ENCODE data around the gene SCAMP2. TPM values are rescaled to one million over a fixed set of nuclear protein-coding genes. Genes with fewer than 3 reads are reported as not detected.

The SCAMP2 gene
- total and polyA plus RNA-seq, 2 donors (not counting 1 experiment from before 2014, with no cell fraction given): 85.1 to 105 TPM

DNA sequence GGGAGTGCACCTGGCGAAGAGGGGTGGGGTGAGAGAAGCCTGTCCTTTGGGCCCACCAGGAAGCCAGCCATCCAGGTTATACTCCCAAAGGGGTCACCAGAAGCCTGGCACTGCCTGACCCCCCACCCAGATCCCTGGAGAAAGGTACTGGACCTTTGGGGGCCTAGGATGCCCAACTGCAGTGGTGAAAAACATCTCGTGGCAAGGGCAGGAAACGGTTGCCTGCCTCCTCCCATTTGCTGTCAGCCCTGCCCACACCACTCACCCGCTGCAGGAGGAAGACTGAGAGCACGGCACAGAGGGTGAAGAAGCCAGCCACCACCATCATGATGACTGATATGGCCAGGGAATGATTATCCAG lies 28.0 kb downstream of the SCAMP2 start:
- Histone ChIP-seq H2AFZ (ENCODE audit: insufficient read depth, low read depth, low read length, poor library complexity, severe bottlenecking) (peak overlapping the region; percentile 46), H4K20me1 (ENCODE audit: control insufficient read depth, insufficient read depth, low read length, poor library complexity, severe bottlenecking) (no peaks in the 10 kb centered on the region), H3K9me3 (ENCODE audit: control extremely low read depth in 1 of 3, control insufficient read depth in 2 of 3, insufficient read depth in 1 of 3, low read length in 2 of 3) (no peaks in the 10 kb centered on the region), H3K4me3 (ENCODE audit: control extremely low read depth in 1 of 5, extremely low read depth in 1 of 5, insufficient read depth in 1 of 5, low read depth in 2 of 5, low read length in 4 of 5) (no peak overlapping the region), H3K4me2 (replicated peaks; ENCODE audit: low read depth, low read length, poor library complexity, severe bottlenecking) (peak overlapping the region; percentile 48), H3K27me3 (replicated peaks in 1 of 4; ENCODE audit: control extremely low read depth in 1 of 4, control insufficient read depth in 3 of 4, insufficient read depth in 4 of 4, low read length in 3 of 4) (no peaks in the 10 kb centered on the region), H3K36me3 (replicated peaks in 1 of 2; ENCODE audit: control extremely low read depth in 1 of 2, control insufficient read depth in 1 of 2, extremely low read depth in 1 of 2, insufficient read depth in 2 of 2, low read length in 1 of 2) (peaks cover 1 to 32% of the 10 kb centered on the region in 2 experiments), H3K4me1 (ENCODE audit: control insufficient read depth in 2 of 2, insufficient read depth in 2 of 2, low read length in 2 of 2) (peaks cover 26 to 40% of the 10 kb centered on the region in 2 donors), H3K9ac (ENCODE audit: low read length) (no peak overlapping the region), H3K79me2 (ENCODE audit: control insufficient read depth, insufficient read depth, low read length) (peaks cover 7% of the 10 kb centered on the region), H3K27ac (ENCODE audit: low read length in 2 of 2) (peak overlapping the region; percentile 44 to 81)
- H3K27ac Mint-ChIP-seq: peak overlapping the region; percentile 90
- POLR2A ChIA-PET: no interaction called here
- TF ChIP-seq EZH2 (IDR thresholded peaks at IDR 0.05; ENCODE audit: borderline replicate concordance, insufficient read depth, low read depth, low read length, poor library complexity, severe bottlenecking): no peak
- TF ChIP-seq, protein P1, sequence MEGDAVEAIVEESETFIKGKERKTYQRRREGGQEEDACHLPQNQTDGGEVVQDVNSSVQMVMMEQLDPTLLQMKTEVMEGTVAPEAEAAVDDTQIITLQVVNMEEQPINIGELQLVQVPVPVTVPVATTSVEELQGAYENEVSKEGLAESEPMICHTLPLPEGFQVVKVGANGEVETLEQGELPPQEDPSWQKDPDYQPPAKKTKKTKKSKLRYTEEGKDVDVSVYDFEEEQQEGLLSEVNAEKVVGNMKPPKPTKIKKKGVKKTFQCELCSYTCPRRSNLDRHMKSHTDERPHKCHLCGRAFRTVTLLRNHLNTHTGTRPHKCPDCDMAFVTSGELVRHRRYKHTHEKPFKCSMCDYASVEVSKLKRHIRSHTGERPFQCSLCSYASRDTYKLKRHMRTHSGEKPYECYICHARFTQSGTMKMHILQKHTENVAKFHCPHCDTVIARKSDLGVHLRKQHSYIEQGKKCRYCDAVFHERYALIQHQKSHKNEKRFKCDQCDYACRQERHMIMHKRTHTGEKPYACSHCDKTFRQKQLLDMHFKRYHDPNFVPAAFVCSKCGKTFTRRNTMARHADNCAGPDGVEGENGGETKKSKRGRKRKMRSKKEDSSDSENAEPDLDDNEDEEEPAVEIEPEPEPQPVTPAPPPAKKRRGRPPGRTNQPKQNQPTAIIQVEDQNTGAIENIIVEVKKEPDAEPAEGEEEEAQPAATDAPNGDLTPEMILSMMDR (IDR thresholded peaks at IDR 0.05): no peak
- H3K27me3 Mint-ChIP-seq: no peaks in the 10 kb centered on the region
- CTCF ChIA-PET: interaction anchor here (1.0 to 10.2 kb wide), 8 partner anchors 11 to 211 kb away, joined by 3 to 98 read pairs (median 6); no protein-coding TSS in a partner anchor
- no peaks in the 10 kb centered on the region for H3K9me3 Mint-ChIP-seq (ENCODE audit: insufficient read depth)
- peak overlapping the region; percentile 45 for H3K4me3 Mint-ChIP-seq
- DNase-seq (peak; percentile 50), ATAC-seq (ENCODE audit: low read depth) (no peak)
- peaks cover 46% of the 10 kb centered on the region for H3K4me1 Mint-ChIP-seq
- intact Hi-C loops (cut with micrococcal nuclease): no loop called here
- WGBS (ENCODE audit: insufficient coverage): 6% methylated on average over 2 of the region's 5 CpGs

- Histone ChIP-seq H3K27me3 (replicated peaks in 1 of 4; ENCODE audit: control extremely low read depth in 1 of 4, control insufficient read depth in 3 of 4, insufficient read depth in 4 of 4, low read length in 3 of 4) (no peaks in the 10 kb centered on the region), H3K9me3 (ENCODE audit: control extremely low read depth in 1 of 3, control insufficient read depth in 2 of 3, insufficient read depth in 1 of 3, low read length in 2 of 3) (no peaks in the 10 kb centered on the region), H3K9ac (ENCODE audit: low read length) (no peak overlapping the region), H2AFZ (ENCODE audit: insufficient read depth, low read depth, low read length, poor library complexity, severe bottlenecking) (peak overlapping the region; percentile 46), H3K79me2 (ENCODE audit: control insufficient read depth, insufficient read depth, low read length) (peaks cover 7% of the 10 kb centered on the region), H4K20me1 (ENCODE audit: control insufficient read depth, insufficient read depth, low read length, poor library complexity, severe bottlenecking) (no peaks in the 10 kb centered on the region), H3K36me3 (replicated peaks in 1 of 2; ENCODE audit: control extremely low read depth in 1 of 2, control insufficient read depth in 1 of 2, extremely low read depth in 1 of 2, insufficient read depth in 2 of 2, low read length in 1 of 2) (peaks cover 0 to 26% of the 10 kb centered on the region in 2 experiments), H3K27ac (ENCODE audit: low read length in 2 of 2) (peak overlapping the region; percentile 44 to 81), H3K4me2 (replicated peaks; ENCODE audit: low read depth, low read length, poor library complexity, severe bottlenecking) (peak overlapping the region; percentile 88), H3K4me1 (ENCODE audit: control insufficient read depth in 2 of 2, insufficient read depth in 2 of 2, low read length in 2 of 2) (peaks cover 26 to 40% of the 10 kb centered on the region in 2 donors), H3K4me3 (ENCODE audit: control extremely low read depth in 1 of 5, extremely low read depth in 1 of 5, insufficient read depth in 1 of 5, low read depth in 2 of 5, low read length in 4 of 5) (no peak overlapping the region)
- ATAC-seq (ENCODE audit: low read depth): no peak
- intact Hi-C loops (cut with micrococcal nuclease): loop anchor here (5.0 kb wide), 1 partner anchor 57 kb away; no protein-coding TSS in a partner anchor
- DNase-seq: no peak
- Mint-ChIP-seq H3K4me3 (peak overlapping the region; percentile 45), H3K9me3 (ENCODE audit: insufficient read depth) (no peaks in the 10 kb centered on the region), H3K4me1 (peaks cover 44% of the 10 kb centered on the region), H3K27ac (peak overlapping the region; percentile 90), H3K27me3 (no peaks in the 10 kb centered on the region)
- POLR2A ChIA-PET: interaction anchor here (0.7 kb wide), 1 partner anchor 505 kb away, joined by 5 read pairs; no protein-coding TSS in a partner anchor
- TF ChIP-seq, protein P1 (IDR thresholded peaks at IDR 0.05): no peak
- TF ChIP-seq EZH2 (IDR thresholded peaks at IDR 0.05; ENCODE audit: borderline replicate concordance, insufficient read depth, low read depth, low read length, poor library complexity, severe bottlenecking): no peak
- WGBS (ENCODE audit: insufficient coverage): 97% methylated on average over 4 of the region's 12 CpGs
- CTCF ChIA-PET: interaction anchor here (1.0 to 10.2 kb wide), 9 partner anchors 9 to 210 kb away, joined by 3 to 98 read pairs (median 6); no protein-coding TSS in a partner anchor
Measured at GRCh38 chr15:74844319-74845207, 28.6 kb downstream of the SCAMP2 start.

Measured in B cell (primary cell).